Hindlimb muscle (tissue), 1 donor: ENCODE measurements around the gene NSA2. TPM values are rescaled to one million over a fixed set of nuclear protein-coding genes. Genes with fewer than 3 reads are reported as not detected.

Experiments
- DNase-seq: peaks from one replicate; pipeline ENCODE4 v3.0.0-alpha.2; 2013
- polyA plus RNA-seq: library from polyadenylated mRNA; unstranded; fragments of 120-200 nt; gene quantifications from one replicate; pipeline ENCODE4 v1.2.1, GENCODE V29; 2013; ENCODE audit not compliant: insufficient read length

The NSA2 gene
- polyA plus RNA-seq, 1 donor, result 236 TPM

- DNase-seq, result no peak
These were observed 55.2 kb downstream of the NSA2 start for GRCh38 chr5:74822288-74822687.

- DNase-seq, result no peak
These were observed 62.4 kb downstream of the NSA2 start for GRCh38 chr5:74829413-74829812.

Other genes with a start within 250 kb of the NSA2 start
- gene ENC1, start 126.5 kb upstream of the NSA2 start, polyA plus RNA-seq, result 26.0 TPM
- 25.7 TPM for gene HEXB, start 82.0 kb upstream of the NSA2 start, polyA plus RNA-seq
- gene GFM2, start 132 bp upstream of the NSA2 start, polyA plus RNA-seq, result 26.5 TPM
- gene FAM169A, start 99.1 kb downstream of the NSA2 start, polyA plus RNA-seq, result 0.44 TPM